Activated CD4-positive, alpha-beta T cell treated with anti-CD3 and anti-CD28 coated beads, Interleukin-2, amount 10 ng/mL, durations not matched to agents 24 days and 14 days (primary cell): ENCODE data around the gene JUND. TPM values are rescaled to one million over a fixed set of nuclear protein-coding genes. Genes with fewer than 3 reads are reported as not detected.

ENCODE experiments used
- DNase-seq: peaks from one replicate; pipeline ENCODE4 v3.0.0; 2022
- H3K27ac Mint-ChIP-seq: one replicate; pipeline ENCODE4 v1.8.0; 2022; ENCODE audit warnings: mild to moderate bottlenecking, mixed read lengths
- H3K27me3 Mint-ChIP-seq: one replicate; pipeline ENCODE4 v1.8.0; 2022; ENCODE audit warnings: mixed read lengths
- H3K36me3 Mint-ChIP-seq: one replicate; pipeline ENCODE4 v1.8.0; 2022; ENCODE audit warnings: low read depth, mild to moderate bottlenecking, mixed read lengths
- H3K4me1 Mint-ChIP-seq: one replicate; pipeline ENCODE4 v1.8.0; 2021; ENCODE audit warnings: mixed read lengths
- H3K4me3 Mint-ChIP-seq: one replicate; pipeline ENCODE4 v1.8.0; 2022; ENCODE audit warnings: mild to moderate bottlenecking, moderate library complexity, mixed read lengths
- H3K9me3 Mint-ChIP-seq: one replicate; pipeline ENCODE4 v1.8.0; 2021; ENCODE audit warnings: mixed read lengths
- intact Hi-C: fragments of 100-400 bp; cut with micrococcal nuclease; formaldehyde crosslinking; loops from one replicate; pipeline ENCODE4 v1.15.1; 2023
- total RNA-seq: library from RNA; stranded (reverse); gene quantifications from 2 replicates; pipeline ENCODE4 v1.2.3, GENCODE V29; 2022

The JUND gene
- total RNA-seq, 1 donor from 2014 or later, result 413 TPM

GRCh38 chr19:18265582-18265981 lies 15.8 kb downstream of the JUND start:
- H3K4me3 Mint-ChIP-seq, result no peak overlapping the region
- DNase-seq, result no peak
- intact Hi-C loops, result no loop called here
- no peaks in the 10 kb centered on the region for H3K9me3 Mint-ChIP-seq
- no peaks in the 10 kb centered on the region for H3K27me3 Mint-ChIP-seq
- no peak overlapping the region for H3K27ac Mint-ChIP-seq
- peaks cover 21% of the 10 kb centered on the region for H3K36me3 Mint-ChIP-seq
- H3K4me1 Mint-ChIP-seq, result peaks cover 2% of the 10 kb centered on the region

- H3K9me3 Mint-ChIP-seq, result no peaks in the 10 kb centered on the region
- no peak overlapping the region for H3K4me3 Mint-ChIP-seq
- H3K36me3 Mint-ChIP-seq, result peaks cover 21% of the 10 kb centered on the region
- H3K27me3 Mint-ChIP-seq, result no peaks in the 10 kb centered on the region
- H3K27ac Mint-ChIP-seq, result no peak overlapping the region
- peaks cover 2% of the 10 kb centered on the region for H3K4me1 Mint-ChIP-seq
- intact Hi-C loops, result no loop called here
- DNase-seq, result peak; percentile 54
These were observed 16.4 kb downstream of the JUND start for GRCh38 chr19:18264971-18265540.

GRCh38 chr19:18264137-18264854 lies 17.1 kb downstream of the JUND start:
- Mint-ChIP-seq H3K27ac (no peak overlapping the region), H3K4me1 (peaks cover 2% of the 10 kb centered on the region), H3K27me3 (no peaks in the 10 kb centered on the region), H3K9me3 (no peaks in the 10 kb centered on the region), H3K4me3 (no peak overlapping the region), H3K36me3 (peaks cover 21% of the 10 kb centered on the region)
- intact Hi-C loops, result no loop called here
- peak; percentile 54 for DNase-seq

GRCh38 chr19:18263324-18264136 lies 17.9 kb downstream of the JUND start:
- peak; percentile 54 for DNase-seq
- intact Hi-C loops, result no loop called here
- H3K27ac Mint-ChIP-seq, result no peak overlapping the region
- H3K36me3 Mint-ChIP-seq, result peaks cover 16% of the 10 kb centered on the region
- H3K4me3 Mint-ChIP-seq, result no peak overlapping the region
- peaks cover 2% of the 10 kb centered on the region for H3K4me1 Mint-ChIP-seq
- no peaks in the 10 kb centered on the region for H3K27me3 Mint-ChIP-seq
- no peaks in the 10 kb centered on the region for H3K9me3 Mint-ChIP-seq

GRCh38 chr19:18262917-18263316 lies 18.5 kb downstream of the JUND start:
- Mint-ChIP-seq H3K9me3 (no peaks in the 10 kb centered on the region), H3K4me3 (no peak overlapping the region), H3K36me3 (peaks cover 12% of the 10 kb centered on the region), H3K27ac (no peak overlapping the region), H3K4me1 (peaks cover 2% of the 10 kb centered on the region), H3K27me3 (no peaks in the 10 kb centered on the region)
- intact Hi-C loops, result no loop called here
- DNase-seq, result peak; percentile 58

GRCh38 chr19:18262144-18262543 lies 19.3 kb downstream of the JUND start:
- Mint-ChIP-seq H3K27ac (no peak overlapping the region), H3K36me3 (peaks cover 8% of the 10 kb centered on the region)
- DNase-seq, result no peak

GRCh38 chr19:18261474-18261873 lies 19.9 kb downstream of the JUND start:
- no peak overlapping the region for H3K4me3 Mint-ChIP-seq
- peaks cover 7% of the 10 kb centered on the region for H3K36me3 Mint-ChIP-seq
- H3K27ac Mint-ChIP-seq, result no peak overlapping the region
- peaks cover 2% of the 10 kb centered on the region for H3K4me1 Mint-ChIP-seq
- intact Hi-C loops, result no loop called here
- no peak for DNase-seq
- no peaks in the 10 kb centered on the region for H3K9me3 Mint-ChIP-seq
- no peaks in the 10 kb centered on the region for H3K27me3 Mint-ChIP-seq

More at GRCh38 chr19:18262144-18262543, 19.3 kb downstream of the JUND start:
- no peak overlapping the region for H3K4me3 Mint-ChIP-seq
- intact Hi-C loops, result no loop called here
- H3K27me3 Mint-ChIP-seq, result no peaks in the 10 kb centered on the region
- peaks cover 2% of the 10 kb centered on the region for H3K4me1 Mint-ChIP-seq
- no peaks in the 10 kb centered on the region for H3K9me3 Mint-ChIP-seq

GRCh38 chr19:18259893-18260292 lies 21.5 kb downstream of the JUND start:
- intact Hi-C loops, result no loop called here
- Mint-ChIP-seq H3K9me3 (no peaks in the 10 kb centered on the region), H3K27ac (no peak overlapping the region), H3K36me3 (no peaks in the 10 kb centered on the region), H3K4me3 (no peak overlapping the region), H3K27me3 (peaks cover 3% of the 10 kb centered on the region), H3K4me1 (no peaks in the 10 kb centered on the region)
- no peak for DNase-seq

GRCh38 chr19:18257503-18258470 lies 23.6 kb downstream of the JUND start:
- Mint-ChIP-seq H3K27me3 (peaks cover 13% of the 10 kb centered on the region), H3K36me3 (no peaks in the 10 kb centered on the region), H3K27ac (no peak overlapping the region), H3K4me3 (no peak overlapping the region), H3K4me1 (peaks cover 3% of the 10 kb centered on the region), H3K9me3 (no peaks in the 10 kb centered on the region)
- DNase-seq, result no peak
- intact Hi-C loops, result no loop called here

GRCh38 chr19:18254546-18255503 lies 26.6 kb downstream of the JUND start:
- peaks cover 22% of the 10 kb centered on the region for H3K27me3 Mint-ChIP-seq
- no peak overlapping the region for H3K4me3 Mint-ChIP-seq
- intact Hi-C loops, result no loop called here
- H3K9me3 Mint-ChIP-seq, result no peaks in the 10 kb centered on the region
- H3K36me3 Mint-ChIP-seq, result no peaks in the 10 kb centered on the region
- H3K27ac Mint-ChIP-seq, result no peak overlapping the region
- H3K4me1 Mint-ChIP-seq, result peaks cover 7% of the 10 kb centered on the region
- no peak for DNase-seq

GRCh38 chr19:18253716-18254115 lies 27.7 kb downstream of the JUND start:
- Mint-ChIP-seq H3K9me3 (no peaks in the 10 kb centered on the region), H3K36me3 (no peaks in the 10 kb centered on the region), H3K27ac (no peak overlapping the region), H3K4me1 (peaks cover 7% of the 10 kb centered on the region), H3K4me3 (no peak overlapping the region), H3K27me3 (peaks cover 22% of the 10 kb centered on the region)
- intact Hi-C loops, result loop anchor here (2.0 kb wide), 2 partner anchors 25 to 141 kb away; no protein-coding TSS in a partner anchor
- DNase-seq, result no peak

- H3K27ac Mint-ChIP-seq, result no peak overlapping the region
- no peak for DNase-seq
- peaks cover 22% of the 10 kb centered on the region for H3K27me3 Mint-ChIP-seq
- H3K4me1 Mint-ChIP-seq, result peaks cover 7% of the 10 kb centered on the region
- H3K4me3 Mint-ChIP-seq, result no peak overlapping the region
- intact Hi-C loops, result loop anchor here (2.0 kb wide), 2 partner anchors 24 to 140 kb away; no protein-coding TSS in a partner anchor
- H3K9me3 Mint-ChIP-seq, result no peaks in the 10 kb centered on the region
- H3K36me3 Mint-ChIP-seq, result no peaks in the 10 kb centered on the region
These were observed 28.3 kb downstream of the JUND start for GRCh38 chr19:18253130-18253529.
